HepG2 (cell line): ENCODE measurements around the gene ACACA.

ENCODE experiments used
- BRCA1 ChIP-seq: sonication (generic); formaldehyde crosslinking; IDR thresholded peaks from 2 replicates; pipeline ENCODE4 v1.4.0; 2020; ENCODE audit warnings: missing genetic modification reagents
- EZH2 ChIP-seq: conservative IDR thresholded peaks from 2 replicates; pipeline ENCODE4 v1.6.1; 2012; ENCODE audit warnings: mild to moderate bottlenecking, low read depth, low read length, moderate library complexity
- FOXO4 ChIP-seq: sonication (generic); formaldehyde crosslinking; conservative IDR thresholded peaks from 2 replicates; pipeline ENCODE4 v1.8.1; 2023; ENCODE audit warnings: missing genetic modification reagents
- HIVEP1 ChIP-seq: sonication (generic); formaldehyde crosslinking; IDR thresholded peaks from 2 replicates; pipeline ENCODE4 v1.4.0; 2020; ENCODE audit warnings: mild to moderate bottlenecking, missing genetic modification reagents
- HNRNPL ChIP-seq: fragments of 200-400 bp; formaldehyde crosslinking; IDR thresholded peaks from 2 replicates; pipeline ENCODE4 v1.6.1; 2017; ENCODE audit warnings: mild to moderate bottlenecking, low read depth, low read length
- ISL2 ChIP-seq: sonication (generic); formaldehyde crosslinking; IDR thresholded peaks from 2 replicates; pipeline ENCODE4 v1.5.0; 2020; ENCODE audit warnings: missing genetic modification reagents
- MAFF ChIP-seq: IDR thresholded peaks from 2 replicates; pipeline ENCODE4 v1.6.1; 2011; ENCODE audit warnings: low read depth, low read length, improper control_type of control experiment
- PAX8 ChIP-seq: sonication (generic); formaldehyde crosslinking; IDR thresholded peaks from 2 replicates; pipeline ENCODE4 v1.8.0; 2022; ENCODE audit warnings: mild to moderate bottlenecking, missing genetic modification reagents, borderline replicate concordance
- TBL1XR1 ChIP-seq: fragments of 150-350 bp; IDR thresholded peaks from 2 replicates; pipeline ENCODE4 v1.6.1; 2014; ENCODE audit warnings: borderline replicate concordance, low read length; ENCODE audit not compliant: partially characterized antibody
- ZFP62 ChIP-seq: sonication (generic); formaldehyde crosslinking; IDR thresholded peaks from 2 replicates; pipeline ENCODE4 v1.4.0; 2020; ENCODE audit warnings: missing genetic modification reagents

- TF ChIP-seq FOXO4 (CRISPR knock-in tag) (no peak), EZH2 (no peak), ISL2 (CRISPR knock-in tag) (no peak), ZFP62 (CRISPR knock-in tag) (no peak), HIVEP1 (CRISPR knock-in tag) (no peak), BRCA1 (no peak), HNRNPL (no peak), MAFF (no peak), PAX8 (no peak), TBL1XR1 (no peak)
These were observed 141.0 kb downstream of the ACACA start for GRCh38 chr17:37265446-37266173.
